A549 (cell line): Measurements from ENCODE around the gene PYGL. TPM values are rescaled to one million over a fixed set of nuclear protein-coding genes. Genes with fewer than 3 reads are reported as not detected.
A peak's percentile ranks its signal among the peaks of the same experiment; 100 is the strongest.

Experiments used
- ATAC-seq, 2 experiments: fragments of 200-7000 bp in 1 of 2; fragments of >200 bp in 1 of 2; cut with Nextera tagmentation in 1 of 2; cut with Tn5 transposase in 1 of 2; 3 replicates each; pipeline versions ENCODE4 v1.8.0 to v1.9.1; 2018 to 2020; ENCODE audit warnings: mild to moderate bottlenecking in 1 of 2, moderate library complexity in 1 of 2
- CTCF ChIA-PET: fragments of 300-600 bp; sonication (Branson Sonifier 250); formaldehyde crosslinking; extraction: SDS; loops from one replicate; lab custom pipeline; 2021; ENCODE audit warnings: antibody characterized with exemption, inconsistent platforms; lab: Yijun Ruan, JAX
- POLR2A ChIA-PET: fragments of 350-600 bp; formaldehyde crosslinking; extraction: SDS; loops from one replicate; lab custom pipeline; 2021; ENCODE audit warnings: antibody characterized with exemption, inconsistent platforms; lab: Yijun Ruan, JAX
- DNase-seq, 2 experiments: peaks; one replicate each; pipeline versions ENCODE4 v3.0.0 to v3.0.0-alpha.2; 2011 to 2016; ENCODE audit warnings: low read depth in 1 of 2, low spot score in 1 of 2
- FAIRE-seq: peaks from 2 replicates; lab custom pipeline; 2011; peaks lifted over from hg19 to GRCh38; lab: Jason Lieb, UNC
- H3K27ac ChIP-seq, 2 experiments: fragments of >200 bp; sonication (Bioruptor Twin); formaldehyde crosslinking; 3 replicates each; pipeline ENCODE4 v1.5.1; 2016 to 2017
- H3K4me1 ChIP-seq: fragments of >200 bp; sonication (Bioruptor Twin); formaldehyde crosslinking; 3 replicates; pipeline ENCODE4 v1.6.1; 2016
- H3K4me2 ChIP-seq: fragments of >200 bp; sonication (Bioruptor Twin); formaldehyde crosslinking; 3 replicates; pipeline ENCODE4 v1.6.1; 2016
- H3K4me3 ChIP-seq: fragments of >200 bp; sonication (Bioruptor Twin); formaldehyde crosslinking; 3 replicates; pipeline ENCODE4 v1.5.1; 2016
- H3K9me3 ChIP-seq: fragments of >200 bp; sonication (Bioruptor Twin); formaldehyde crosslinking; 3 replicates; pipeline ENCODE4 v1.6.1; 2016
- ATOH8 ChIP-seq: fragments of 250-450 bp; sonication (Bioruptor Pico); IDR thresholded peaks from 2 replicates; pipeline ENCODE4 v1.5.0; 2020; ENCODE audit warnings: low read depth, mild to moderate bottlenecking, moderate library complexity
- BHLHE40 ChIP-seq: IDR thresholded peaks from 2 replicates; pipeline ENCODE4 v1.6.1; 2012; ENCODE audit warnings: low read depth, low read length, inconsistent platforms
- CEBPB ChIP-seq, 2 experiments: fragments of >200 bp in 1 of 2; sonication (Bioruptor Twin) in 1 of 2; formaldehyde crosslinking in 1 of 2; IDR thresholded peaks; 2 replicates each; pipeline ENCODE4 v1.6.1; 2012 to 2016
- CTCF ChIP-seq: fragments of >200 bp; sonication (Bioruptor Twin); formaldehyde crosslinking; IDR thresholded peaks from 3 replicates; pipeline ENCODE4 v1.5.1; 2016
- EHF ChIP-seq: fragments of 250-450 bp; sonication (Bioruptor Pico); IDR thresholded peaks from 2 replicates; pipeline ENCODE4 v1.5.0; 2020; ENCODE audit warnings: mild to moderate bottlenecking
- EHMT2 ChIP-seq: fragments of 200-600 bp; sonication (generic); IDR thresholded peaks from 2 replicates; pipeline ENCODE4 v1.6.1; 2016; ENCODE audit warnings: antibody characterized with exemption, low read depth, mild to moderate bottlenecking, moderate library complexity
- ESRRA ChIP-seq: fragments of 150-350 bp; IDR thresholded peaks from 2 replicates; pipeline ENCODE4 v1.6.1; 2014; ENCODE audit warnings: mild to moderate bottlenecking, low read length, borderline replicate concordance
- FOSB ChIP-seq: fragments of 250-450 bp; sonication (Bioruptor Pico); IDR thresholded peaks from 2 replicates; pipeline ENCODE4 v1.5.0; 2020; ENCODE audit warnings: mild to moderate bottlenecking, moderate library complexity
- FOXS1 ChIP-seq: fragments of 250-450 bp; sonication (Bioruptor Pico); IDR thresholded peaks from 2 replicates; pipeline ENCODE4 v1.5.0; 2020; ENCODE audit warnings: mild to moderate bottlenecking, moderate library complexity
- HDAC2 ChIP-seq: fragments of 200-600 bp; sonication (generic); IDR thresholded peaks from 2 replicates; pipeline ENCODE4 v1.6.1; 2016
- HES2 ChIP-seq: fragments of >200 bp; sonication (Bioruptor Twin); formaldehyde crosslinking; IDR thresholded peaks from 2 replicates; pipeline ENCODE4 v1.6.1; 2016
- HMGXB4 ChIP-seq: fragments of 250-450 bp; sonication (Bioruptor Pico); IDR thresholded peaks from 2 replicates; pipeline ENCODE4 v1.5.0; 2021; ENCODE audit warnings: mild to moderate bottlenecking, moderate library complexity, borderline replicate concordance
- HOXB13 ChIP-seq: fragments of 250-450 bp; sonication (Bioruptor Pico); IDR thresholded peaks from 2 replicates; pipeline ENCODE4 v1.5.0; 2020; ENCODE audit warnings: low read depth, mild to moderate bottlenecking, moderate library complexity
- HOXB5 ChIP-seq: fragments of 250-450 bp; sonication (Bioruptor Pico); IDR thresholded peaks from 2 replicates; pipeline ENCODE4 v1.5.0; 2020; ENCODE audit warnings: mild to moderate bottlenecking, moderate library complexity
- JUN ChIP-seq, 2 experiments: fragments of >200 bp; sonication (Bioruptor Twin); formaldehyde crosslinking; IDR thresholded peaks; 2 replicates in 1 of 2; 3 replicates in 1 of 2; pipeline ENCODE4 v1.6.1; 2016 to 2017
- JUNB ChIP-seq: fragments of >200 bp; sonication (Bioruptor Twin); formaldehyde crosslinking; IDR thresholded peaks from 2 replicates; pipeline ENCODE4 v1.6.1; 2016
- KDM1A ChIP-seq: fragments of 200-600 bp; sonication (generic); IDR thresholded peaks from 2 replicates; pipeline ENCODE4 v1.6.1; 2016; ENCODE audit warnings: low read depth, mild to moderate bottlenecking
- KDM5A ChIP-seq: fragments of 200-600 bp; sonication (generic); IDR thresholded peaks from 2 replicates; pipeline ENCODE4 v1.6.1; 2016; ENCODE audit warnings: antibody characterized with exemption, mild to moderate bottlenecking
- MAFK ChIP-seq: fragments of 450-650 bp; IDR thresholded peaks from 2 replicates; pipeline ENCODE4 v1.6.1; 2014; ENCODE audit not compliant: partially characterized antibody
- MAX ChIP-seq: IDR thresholded peaks from 2 replicates; pipeline ENCODE4 v1.6.1; 2012
- MAZ ChIP-seq: fragments of 150-350 bp; IDR thresholded peaks from 2 replicates; pipeline ENCODE4 v1.6.1; 2014; ENCODE audit warnings: antibody characterized with exemption, low read depth, low read length, borderline replicate concordance
- NR3C1 ChIP-seq: fragments of >200 bp; sonication (Bioruptor Twin); formaldehyde crosslinking; IDR thresholded peaks from 3 replicates; pipeline ENCODE4 v1.6.1; 2017
- POLR2A ChIP-seq: IDR thresholded peaks from 2 replicates; pipeline ENCODE4 v1.6.1; 2012; ENCODE audit warnings: mild to moderate bottlenecking, low read length
- RAD21 ChIP-seq, 2 experiments: fragments of >200 bp in 1 of 2; sonication (Bioruptor Twin) in 1 of 2; formaldehyde crosslinking in 1 of 2; IDR thresholded peaks in 1 of 2; conservative IDR thresholded peaks in 1 of 2; 2 replicates in 1 of 2; 3 replicates in 1 of 2; pipeline ENCODE4 v1.6.1; 2012 to 2018; ENCODE audit warnings: inconsistent platforms in 1 of 2
- RARB ChIP-seq: fragments of 250-450 bp; sonication (Bioruptor Pico); IDR thresholded peaks from 2 replicates; pipeline ENCODE4 v1.8.0; 2021; ENCODE audit warnings: mild to moderate bottlenecking, moderate library complexity
- RCOR1 ChIP-seq: fragments of 150-350 bp; IDR thresholded peaks from 2 replicates; pipeline ENCODE4 v1.6.1; 2014; ENCODE audit warnings: antibody characterized with exemption, low read length, low read depth
- RNF2 ChIP-seq: fragments of 200-600 bp; sonication (generic); IDR thresholded peaks from 2 replicates; pipeline ENCODE4 v1.6.1; 2016; ENCODE audit warnings: low read depth, mild to moderate bottlenecking, antibody characterized with exemption, moderate library complexity, borderline replicate concordance
- SMC3 ChIP-seq: fragments of >200 bp; sonication (Bioruptor Twin); formaldehyde crosslinking; IDR thresholded peaks from 3 replicates; pipeline ENCODE4 v1.6.1; 2018; ENCODE audit warnings: inconsistent platforms
- SREBF2 ChIP-seq: fragments of 450-650 bp; IDR thresholded peaks from 2 replicates; pipeline ENCODE4 v1.6.1; 2014; ENCODE audit warnings: mild to moderate bottlenecking, moderate library complexity
- TFCP2L1 ChIP-seq: fragments of 250-450 bp; sonication (Bioruptor Pico); IDR thresholded peaks from 2 replicates; pipeline ENCODE4 v1.5.0; 2021; ENCODE audit warnings: mild to moderate bottlenecking
- ZFP36 ChIP-seq: fragments of 450-650 bp; IDR thresholded peaks from 2 replicates; pipeline ENCODE4 v1.6.1; 2014; ENCODE audit warnings: borderline replicate concordance; ENCODE audit not compliant: partially characterized antibody
- ZNF302 ChIP-seq: fragments of 250-450 bp; sonication (Bioruptor Pico); IDR thresholded peaks from 2 replicates; pipeline ENCODE4 v1.9.0; 2021; ENCODE audit warnings: inconsistent platforms, mild to moderate bottlenecking, moderate library complexity
- ZSCAN20 ChIP-seq: fragments of 250-450 bp; sonication (Bioruptor Pico); IDR thresholded peaks from 2 replicates; pipeline ENCODE4 v1.8.0; 2022; ENCODE audit warnings: mild to moderate bottlenecking, moderate library complexity
- WGBS: methylation state at CpG from one replicate; pipeline ENCODE4 v1.1.6; 2017; ENCODE audit errors: missing lambda C conversion rate; 5-methylcytosine and 5-hydroxymethylcytosine counted together
- polyA plus RNA-seq, 4 experiments: library from polyadenylated mRNA; depleted of rRNA in 3 of 4; stranded (reverse); fragments of >200 nt; fragmentation: RNase III in 1 of 4; extraction: RNeasy Plus Mini Kit Qiagen cat#74134 plus additional on column Dnase treatment in 1 of 4; gene quantifications; 2 replicates in 3 of 4; 3 replicates in 1 of 4; pipeline ENCODE4 v1.2.3, GENCODE V29; 2011 to 2017
- TF ChIP-seq, protein P1 (sequence below): fragments of >200 bp; sonication (Bioruptor Twin); formaldehyde crosslinking; IDR thresholded peaks from 3 replicates; pipeline ENCODE4 v1.6.1; 2016
- TF ChIP-seq, protein P2 (sequence below): IDR thresholded peaks from 2 replicates; pipeline ENCODE4 v1.6.1; 2012; ENCODE audit warnings: low read depth, borderline replicate concordance
- TF ChIP-seq, protein P3 (sequence below): IDR thresholded peaks from 2 replicates; pipeline ENCODE4 v1.6.1; 2012

The PYGL gene
- polyA plus RNA-seq, 2 of the 4 experiments (the other 2 are of a cell fraction), result 112 to 122 TPM

DNA sequence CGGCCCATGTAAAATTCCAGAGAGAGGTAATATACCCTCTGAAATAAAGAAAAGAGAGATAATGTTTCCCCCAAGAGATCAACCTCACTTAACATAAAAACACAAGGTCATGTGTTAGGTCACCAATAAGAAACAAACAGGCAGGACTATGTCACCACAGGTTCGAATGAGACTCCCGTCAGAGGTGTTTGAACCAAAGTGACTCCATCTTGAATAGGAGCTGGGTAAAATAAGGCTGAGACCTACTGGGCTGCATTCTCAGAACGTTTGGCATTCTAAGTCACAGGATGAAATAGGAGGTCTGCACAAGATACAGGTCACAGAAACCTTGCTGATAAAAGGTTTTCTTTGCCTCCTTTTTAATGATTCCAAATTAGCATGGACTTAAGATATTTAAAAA is 6.5 kb downstream of the PYGL start:
- FAIRE-seq (no peak), DNase-seq (no peak), ATAC-seq (no peak)
- peak overlapping the region; percentile 19; the same call in 1 of the 3 replicates for H3K4me2 ChIP-seq
- H3K4me1 ChIP-seq, result peaks cover 22% of the 10 kb centered on the region
- H3K9me3 ChIP-seq, result no peaks in the 10 kb centered on the region
- H3K4me3 ChIP-seq, result no peak overlapping the region
- 0 out of 6 replicates have a peak overlapping the region, but pooled peaks of 1 of the 2 experiments have one; percentile 6 for H3K27ac ChIP-seq
- WGBS, result 75% methylated on average over 4 of the region's 4 CpGs
- CTCF ChIA-PET, result interaction anchor here (1.5 kb wide), 1 partner anchor 16 kb away, joined by 4 read pairs; no protein-coding TSS in a partner anchor
- POLR2A ChIA-PET, result no interaction called here
- TF ChIP-seq JUN (IDR thresholded peaks at IDR 0.05), result no peak
- TF ChIP-seq HES2, result no peak
- 0 out of 2 replicates have a peak, but pooled peaks have one; percentile 59 for TF ChIP-seq HOXB5
- TF ChIP-seq RCOR1, result no peak
- no peak for TF ChIP-seq HDAC2
- TF ChIP-seq, protein P1, sequence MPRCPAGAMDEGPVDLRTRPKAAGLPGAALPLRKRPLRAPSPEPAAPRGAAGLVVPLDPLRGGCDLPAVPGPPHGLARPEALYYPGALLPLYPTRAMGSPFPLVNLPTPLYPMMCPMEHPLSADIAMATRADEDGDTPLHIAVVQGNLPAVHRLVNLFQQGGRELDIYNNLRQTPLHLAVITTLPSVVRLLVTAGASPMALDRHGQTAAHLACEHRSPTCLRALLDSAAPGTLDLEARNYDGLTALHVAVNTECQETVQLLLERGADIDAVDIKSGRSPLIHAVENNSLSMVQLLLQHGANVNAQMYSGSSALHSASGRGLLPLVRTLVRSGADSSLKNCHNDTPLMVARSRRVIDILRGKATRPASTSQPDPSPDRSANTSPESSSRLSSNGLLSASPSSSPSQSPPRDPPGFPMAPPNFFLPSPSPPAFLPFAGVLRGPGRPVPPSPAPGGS, result no peak
- TF ChIP-seq RNF2, result no peak
- TF ChIP-seq CTCF, result no peak
- TF ChIP-seq FOXS1, result 0 out of 2 replicates have a peak, but pooled peaks have one; percentile 14
- TF ChIP-seq HMGXB4 (CRISPR knock-in tag), result no peak
- TF ChIP-seq, protein P2, sequence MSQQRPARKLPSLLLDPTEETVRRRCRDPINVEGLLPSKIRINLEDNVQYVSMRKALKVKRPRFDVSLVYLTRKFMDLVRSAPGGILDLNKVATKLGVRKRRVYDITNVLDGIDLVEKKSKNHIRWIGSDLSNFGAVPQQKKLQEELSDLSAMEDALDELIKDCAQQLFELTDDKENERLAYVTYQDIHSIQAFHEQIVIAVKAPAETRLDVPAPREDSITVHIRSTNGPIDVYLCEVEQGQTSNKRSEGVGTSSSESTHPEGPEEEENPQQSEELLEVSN, result no peak
- no peak for TF ChIP-seq FOSB
- TF ChIP-seq HOXB13 (CRISPR knock-in tag), result peak; percentile 87; the same call in 1 of the 2 replicates
- no peak for TF ChIP-seq MAX
- no peak for TF ChIP-seq SMC3
- no peak for TF ChIP-seq RAD21 (conservative IDR thresholded peaks at IDR 0.05 in 1 of 2, IDR thresholded peaks at IDR 0.05 in 1 of 2)
- TF ChIP-seq BHLHE40, result no peak
- TF ChIP-seq MAFK, result no peak
- no peak for TF ChIP-seq ZSCAN20
- TF ChIP-seq ATOH8 (CRISPR knock-in tag), result peak; percentile 89; the same call in 1 of the 2 replicates
- 0 out of 2 replicates have a peak, but pooled peaks have one; percentile 48 for TF ChIP-seq ZNF302 (CRISPR knock-in tag)
- no peak for TF ChIP-seq SREBF2
- no peak for TF ChIP-seq POLR2A
- TF ChIP-seq, protein P3, sequence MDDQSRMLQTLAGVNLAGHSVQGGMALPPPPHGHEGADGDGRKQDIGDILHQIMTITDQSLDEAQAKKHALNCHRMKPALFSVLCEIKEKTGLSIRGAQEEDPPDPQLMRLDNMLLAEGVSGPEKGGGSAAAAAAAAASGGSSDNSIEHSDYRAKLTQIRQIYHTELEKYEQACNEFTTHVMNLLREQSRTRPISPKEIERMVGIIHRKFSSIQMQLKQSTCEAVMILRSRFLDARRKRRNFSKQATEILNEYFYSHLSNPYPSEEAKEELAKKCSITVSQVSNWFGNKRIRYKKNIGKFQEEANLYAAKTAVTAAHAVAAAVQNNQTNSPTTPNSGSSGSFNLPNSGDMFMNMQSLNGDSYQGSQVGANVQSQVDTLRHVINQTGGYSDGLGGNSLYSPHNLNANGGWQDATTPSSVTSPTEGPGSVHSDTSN, result no peak
- no peak for TF ChIP-seq MAZ
- peak; percentile 80 for TF ChIP-seq EHF
- no peak for TF ChIP-seq KDM1A
- TF ChIP-seq TFCP2L1 (CRISPR knock-in tag), result no peak
- TF ChIP-seq EHMT2, result no peak
- TF ChIP-seq ESRRA, result no peak
- TF ChIP-seq JUNB, result no peak
- TF ChIP-seq NR3C1, result no peak
- TF ChIP-seq ZFP36, result no peak
- TF ChIP-seq KDM5A, result no peak
- no peak for TF ChIP-seq CEBPB (IDR thresholded peaks at IDR 0.05)
- TF ChIP-seq RARB (CRISPR knock-in tag), result no peak
